ENCODE results near the gene OR10G3.

The OR10G3 gene

DNA sequence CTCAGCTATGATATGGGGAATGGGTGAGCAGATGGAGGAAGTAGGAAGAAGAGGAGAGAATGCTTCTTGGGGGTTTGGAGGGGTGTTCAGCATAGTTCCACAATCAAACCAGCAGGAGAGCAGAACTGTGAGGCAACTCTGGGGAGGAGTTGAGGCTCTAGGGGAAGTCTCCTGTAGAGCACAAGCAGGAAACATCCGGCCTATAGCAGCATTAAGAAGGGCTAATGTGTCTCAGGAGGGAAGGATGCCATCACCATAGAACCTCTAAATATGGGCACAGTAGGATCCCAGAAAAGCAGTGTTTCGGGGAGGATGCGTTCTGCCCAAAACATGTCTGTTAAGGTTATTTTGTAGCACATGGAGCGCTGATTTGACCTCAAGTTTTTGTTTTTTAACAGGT, 45.3 kb downstream of the OR10G3 start:
- Histone ChIP-seq H3K4me3 (ENCODE audit: low read length) (no peak overlapping the region), H3K79me2 (ENCODE audit: control insufficient read depth, low read length) (no peaks in the 10 kb centered on the region), H3F3A (ENCODE audit: control insufficient read depth, insufficient read depth) (no peaks in the 10 kb centered on the region), H3K27me3 (ENCODE audit: control insufficient read depth, low read length) (peaks cover 41% of the 10 kb centered on the region), H3K36me3 (ENCODE audit: control insufficient read depth, low read length) (no peaks in the 10 kb centered on the region), H3K27ac (ENCODE audit: low read depth, low read length) (no peak overlapping the region), H3K9me2 (replicated peaks; ENCODE audit: control insufficient read depth, low read length) (no peaks in the 10 kb centered on the region), H3K4me2 (ENCODE audit: low read length) (no peak overlapping the region), H3K4me1 (ENCODE audit: control insufficient read depth, low read length) (peaks cover 21% of the 10 kb centered on the region), H4K20me1 (ENCODE audit: control insufficient read depth, insufficient read depth, low read depth, low read length) (no peaks in the 10 kb centered on the region), H3K9me3 (ENCODE audit: control insufficient read depth, insufficient read depth, low read length) (no peaks in the 10 kb centered on the region)
- TF ChIP-seq EZH2phosphoT487 (IDR thresholded peaks at IDR 0.05; ENCODE audit: borderline replicate concordance, low read length), result no peak
- TF ChIP-seq, protein P1, sequence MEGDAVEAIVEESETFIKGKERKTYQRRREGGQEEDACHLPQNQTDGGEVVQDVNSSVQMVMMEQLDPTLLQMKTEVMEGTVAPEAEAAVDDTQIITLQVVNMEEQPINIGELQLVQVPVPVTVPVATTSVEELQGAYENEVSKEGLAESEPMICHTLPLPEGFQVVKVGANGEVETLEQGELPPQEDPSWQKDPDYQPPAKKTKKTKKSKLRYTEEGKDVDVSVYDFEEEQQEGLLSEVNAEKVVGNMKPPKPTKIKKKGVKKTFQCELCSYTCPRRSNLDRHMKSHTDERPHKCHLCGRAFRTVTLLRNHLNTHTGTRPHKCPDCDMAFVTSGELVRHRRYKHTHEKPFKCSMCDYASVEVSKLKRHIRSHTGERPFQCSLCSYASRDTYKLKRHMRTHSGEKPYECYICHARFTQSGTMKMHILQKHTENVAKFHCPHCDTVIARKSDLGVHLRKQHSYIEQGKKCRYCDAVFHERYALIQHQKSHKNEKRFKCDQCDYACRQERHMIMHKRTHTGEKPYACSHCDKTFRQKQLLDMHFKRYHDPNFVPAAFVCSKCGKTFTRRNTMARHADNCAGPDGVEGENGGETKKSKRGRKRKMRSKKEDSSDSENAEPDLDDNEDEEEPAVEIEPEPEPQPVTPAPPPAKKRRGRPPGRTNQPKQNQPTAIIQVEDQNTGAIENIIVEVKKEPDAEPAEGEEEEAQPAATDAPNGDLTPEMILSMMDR (IDR thresholded peaks at IDR 0.05; ENCODE audit: low read depth, low read length, poor library complexity, severe bottlenecking), result no peak

DNA sequence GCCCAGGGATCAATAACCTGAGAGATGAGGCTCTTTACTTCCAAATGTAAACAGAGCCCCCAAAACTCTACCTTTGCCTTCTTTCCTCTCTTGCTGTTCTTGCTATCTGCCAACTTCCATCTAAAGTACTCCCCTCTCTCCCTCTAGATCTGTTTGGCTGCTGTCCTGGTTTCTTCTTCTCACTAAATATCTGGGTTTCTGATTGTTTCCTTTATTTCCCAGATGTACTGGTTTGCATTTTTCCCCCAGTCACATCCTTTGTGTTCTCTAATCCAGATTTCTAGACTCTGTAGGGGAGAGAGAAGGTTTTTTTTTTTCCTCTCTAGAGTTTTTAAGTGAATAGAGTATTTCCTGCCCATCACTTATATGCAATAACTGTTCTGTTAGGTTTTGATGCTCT, 46.6 kb downstream of the OR10G3 start:
- Histone ChIP-seq H3K9me2 (replicated peaks; ENCODE audit: control insufficient read depth, low read length) (no peaks in the 10 kb centered on the region), H4K20me1 (ENCODE audit: control insufficient read depth, insufficient read depth, low read depth, low read length) (no peaks in the 10 kb centered on the region), H3K4me3 (ENCODE audit: low read length) (no peak overlapping the region), H3K4me1 (ENCODE audit: control insufficient read depth, low read length) (peaks cover 32% of the 10 kb centered on the region), H3K4me2 (ENCODE audit: low read length) (no peak overlapping the region), H3K79me2 (ENCODE audit: control insufficient read depth, low read length) (no peaks in the 10 kb centered on the region), H3F3A (ENCODE audit: control insufficient read depth, insufficient read depth) (peaks cover 9% of the 10 kb centered on the region), H3K27ac (ENCODE audit: low read depth, low read length) (no peak overlapping the region), H3K36me3 (ENCODE audit: control insufficient read depth, low read length) (no peaks in the 10 kb centered on the region), H3K27me3 (ENCODE audit: control insufficient read depth, low read length) (peaks cover 28% of the 10 kb centered on the region), H3K9me3 (ENCODE audit: control insufficient read depth, insufficient read depth, low read length) (no peaks in the 10 kb centered on the region)
- no peak for TF ChIP-seq EZH2phosphoT487 (IDR thresholded peaks at IDR 0.05; ENCODE audit: borderline replicate concordance, low read length)
- TF ChIP-seq, protein P1 (IDR thresholded peaks at IDR 0.05; ENCODE audit: low read depth, low read length, poor library complexity, severe bottlenecking), result no peak

DNA sequence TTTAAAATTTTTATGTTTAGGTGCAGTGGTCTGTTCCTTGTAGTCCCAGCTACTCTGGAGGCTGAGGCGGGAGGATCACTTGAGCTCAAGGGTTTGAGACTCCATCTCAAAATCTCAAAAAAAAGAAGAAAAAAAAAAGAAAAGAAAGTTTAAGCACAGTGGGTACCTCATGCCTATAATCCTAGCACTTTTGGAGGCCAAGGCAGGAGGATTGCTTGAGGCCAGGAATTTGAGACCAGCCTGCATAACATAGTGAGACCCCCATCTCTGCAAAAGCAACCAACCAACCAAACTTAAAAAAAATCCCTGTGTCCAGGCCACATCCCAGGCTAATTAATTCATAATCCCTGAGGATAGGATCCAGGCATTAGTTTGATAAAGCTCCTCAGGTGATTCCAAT, 50.4 kb downstream of the OR10G3 start:
- H3K36me3 ChIP-seq (ENCODE audit: control insufficient read depth, low read length), result 0 out of 2 replicates have a peak, but pooled peaks cover 2% of the 10 kb centered on the region
- H3K27me3 ChIP-seq (ENCODE audit: control insufficient read depth, low read length), result peaks cover 7% of the 10 kb centered on the region
- TF ChIP-seq, protein P1 (IDR thresholded peaks at IDR 0.05; ENCODE audit: low read depth, low read length, poor library complexity, severe bottlenecking), result no peak
- no peak for TF ChIP-seq EZH2phosphoT487 (IDR thresholded peaks at IDR 0.05; ENCODE audit: borderline replicate concordance, low read length)
- peaks cover 13% of the 10 kb centered on the region for H3F3A ChIP-seq (ENCODE audit: control insufficient read depth, insufficient read depth)
- peaks cover 4% of the 10 kb centered on the region for H3K79me2 ChIP-seq (ENCODE audit: control insufficient read depth, low read length)
- H3K4me3 ChIP-seq (ENCODE audit: low read length), result no peak overlapping the region
- no peak overlapping the region for H3K4me2 ChIP-seq (ENCODE audit: low read length)
- H3K9me2 ChIP-seq (replicated peaks; ENCODE audit: control insufficient read depth, low read length), result no peaks in the 10 kb centered on the region
- no peaks in the 10 kb centered on the region for H3K9me3 ChIP-seq (ENCODE audit: control insufficient read depth, insufficient read depth, low read length)
- H3K27ac ChIP-seq (ENCODE audit: low read depth, low read length), result no peak overlapping the region
- H3K4me1 ChIP-seq (ENCODE audit: control insufficient read depth, low read length), result peaks cover 39% of the 10 kb centered on the region
- H4K20me1 ChIP-seq (ENCODE audit: control insufficient read depth, insufficient read depth, low read depth, low read length), result no peaks in the 10 kb centered on the region
